CD4-positive, alpha-beta T cell (primary cell): ENCODE measurements around the gene DVL1. TPM values are rescaled to one million over a fixed set of nuclear protein-coding genes. Genes with fewer than 3 reads are reported as not detected.

Experiments used
- ATAC-seq: fragments of 200-7000 bp; cut with Tn5 transposase; one replicate; pipeline ENCODE4 v1.10.0; 2022; ENCODE audit warnings: mild to moderate bottlenecking; ENCODE audit not compliant: poor library complexity
- CTCF ChIA-PET: fragments of 350-600 bp; sonication (Branson Sonifier 250); formaldehyde crosslinking; loops from one replicate; lab custom pipeline; 2021; ENCODE audit warnings: antibody characterized with exemption, inconsistent platforms; lab: Charles Lee
- POLR2A ChIA-PET: fragments of 350-600 bp; sonication (Branson Sonifier 250); formaldehyde crosslinking; loops from one replicate; lab custom pipeline; 2021; ENCODE audit warnings: antibody characterized with exemption, inconsistent platforms; lab: Charles Lee
- DNase-seq, 14 experiments: peaks; one replicate each; pipeline ENCODE4 v3.0.0-alpha.2; 2013 to 2020; ENCODE audit warnings: mixed read lengths in 2 of 14
- H3K27ac ChIP-seq, 2 donors: one replicate each; pipeline versions ENCODE4 v1.5.1 to v1.7.0; 2013; ENCODE audit warnings: low read length in 2 of 2, low read depth in 1 of 2, mild to moderate bottlenecking in 1 of 2
- H3K27me3 ChIP-seq, 2 experiments: 1 replicate in 1 of 2; 2 replicates in 1 of 2; pipeline versions ENCODE4 v1.6.1 to v1.7.0; 2013; ENCODE audit warnings: low read length in 2 of 2, control low read depth in 1 of 2, mild to moderate bottlenecking in 1 of 2, moderate library complexity in 1 of 2; ENCODE audit not compliant: insufficient read depth in 2 of 2, control insufficient read depth in 1 of 2
- H3K36me3 ChIP-seq: one replicate; pipeline ENCODE4 v1.6.1; 2013; ENCODE audit warnings: low read length, control low read depth; ENCODE audit not compliant: insufficient read depth
- H3K4me1 ChIP-seq: one replicate; pipeline ENCODE4 v1.6.1; 2013; ENCODE audit warnings: low read length, control low read depth; ENCODE audit not compliant: insufficient read depth
- H3K4me3 ChIP-seq: one replicate; pipeline ENCODE4 v1.5.1; 2013; ENCODE audit warnings: mild to moderate bottlenecking, low read length, moderate library complexity
- H3K9me3 ChIP-seq, 2 experiments: 1 replicate in 1 of 2; 2 replicates in 1 of 2; pipeline versions ENCODE4 v1.6.1 to v1.7.0; 2013; ENCODE audit warnings: low read length in 2 of 2, mild to moderate bottlenecking in 2 of 2, control low read depth in 1 of 2, moderate library complexity in 1 of 2; ENCODE audit not compliant: control insufficient read depth in 1 of 2, insufficient read depth in 1 of 2
- H3K27ac Mint-ChIP-seq: one replicate; pipeline ENCODE4 v1.8.0; 2020; ENCODE audit warnings: mixed read lengths
- H3K27me3 Mint-ChIP-seq: one replicate; pipeline ENCODE4 v1.8.0; 2021; ENCODE audit warnings: mixed read lengths
- H3K36me3 Mint-ChIP-seq: one replicate; pipeline ENCODE4 v1.8.0; 2021; ENCODE audit warnings: low read depth, mixed read lengths
- H3K4me1 Mint-ChIP-seq: one replicate; pipeline ENCODE4 v1.8.0; 2021; ENCODE audit warnings: low read depth, mixed read lengths
- H3K4me3 Mint-ChIP-seq: one replicate; pipeline ENCODE4 v1.8.0; 2020; ENCODE audit warnings: mild to moderate bottlenecking, mixed read lengths
- H3K9me3 Mint-ChIP-seq: one replicate; pipeline ENCODE4 v1.8.0; 2020; ENCODE audit warnings: mixed read lengths
- intact Hi-C, 2 experiments: fragments of 100-400 bp; cut with DNase I in 1 of 2; cut with micrococcal nuclease in 1 of 2; formaldehyde crosslinking; loops; one replicate each; pipeline versions ENCODE4 v1.15.1 to v1.9.0; 2023 to 2025; cut with DNase I, micrococcal nuclease
- total RNA-seq, 174 experiments: library from RNA in 2 of 174; stranded (reverse) in 2 of 174; gene quantifications; one replicate each; pipeline ENCODE4 v1.2.3 and lab custom pipeline; 2021 to 2026
- TF ChIP-seq, protein P1 (sequence below): fragments of 200-600 bp; IDR thresholded peaks from one replicate; pipeline ENCODE4 v1.8.0; 2022; ENCODE audit warnings: antibody characterized with exemption, mild to moderate bottlenecking

The DVL1 gene
- total RNA-seq, 2 experiments from 2014 or later = 44.9 to 45.5 TPM

DNA sequence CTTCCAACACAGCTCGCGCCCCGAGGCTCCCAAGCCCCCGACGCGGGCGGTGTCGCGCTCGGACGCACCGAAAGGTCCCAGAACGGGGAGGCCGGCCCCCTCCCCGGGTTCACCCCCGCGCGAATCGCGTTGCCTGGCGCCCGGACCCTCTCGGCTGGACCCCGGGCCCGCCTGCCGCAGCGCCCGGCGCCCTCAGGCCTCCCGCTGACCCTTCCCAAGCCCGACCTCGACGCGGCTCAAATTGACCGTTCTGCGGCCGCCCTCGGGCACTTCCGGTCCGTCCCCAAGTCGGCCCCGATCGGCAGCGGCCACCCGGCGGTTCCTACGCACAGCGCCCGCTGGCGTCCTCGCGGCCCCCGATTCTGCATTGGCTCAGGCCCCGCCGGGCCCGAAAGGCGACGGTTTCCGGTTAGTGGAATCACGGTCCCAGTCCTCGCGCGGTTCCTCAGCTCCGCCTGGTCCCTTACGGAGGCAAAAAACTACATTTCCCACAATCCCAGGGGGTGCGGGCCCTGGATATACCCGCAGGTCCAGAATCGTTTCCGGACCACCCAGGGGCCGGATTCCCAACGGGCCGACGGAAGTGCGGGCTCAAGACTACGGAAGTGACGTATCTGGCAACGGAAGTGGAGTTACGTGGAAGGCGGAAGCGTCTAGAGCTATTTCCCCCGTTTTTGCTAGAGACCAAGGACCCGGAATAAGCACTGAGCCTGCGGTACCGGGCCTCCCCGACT, 25.9 kb upstream of the DVL1 start, which contains the start of gene AURKAIP1:
AURKAIP1 (minus strand) TSS at position 279 of the 734 bp plus-strand sequence. CDS start 451 bp downstream, outside the sequence.
- H3K4me1 Mint-ChIP-seq = peaks cover 38% of the 10 kb centered on the region
- H3K9me3 Mint-ChIP-seq = no peaks in the 10 kb centered on the region
- H3K4me3 Mint-ChIP-seq = peak within 1 kb of the TSS; percentile 99
- TF ChIP-seq, protein P1, sequence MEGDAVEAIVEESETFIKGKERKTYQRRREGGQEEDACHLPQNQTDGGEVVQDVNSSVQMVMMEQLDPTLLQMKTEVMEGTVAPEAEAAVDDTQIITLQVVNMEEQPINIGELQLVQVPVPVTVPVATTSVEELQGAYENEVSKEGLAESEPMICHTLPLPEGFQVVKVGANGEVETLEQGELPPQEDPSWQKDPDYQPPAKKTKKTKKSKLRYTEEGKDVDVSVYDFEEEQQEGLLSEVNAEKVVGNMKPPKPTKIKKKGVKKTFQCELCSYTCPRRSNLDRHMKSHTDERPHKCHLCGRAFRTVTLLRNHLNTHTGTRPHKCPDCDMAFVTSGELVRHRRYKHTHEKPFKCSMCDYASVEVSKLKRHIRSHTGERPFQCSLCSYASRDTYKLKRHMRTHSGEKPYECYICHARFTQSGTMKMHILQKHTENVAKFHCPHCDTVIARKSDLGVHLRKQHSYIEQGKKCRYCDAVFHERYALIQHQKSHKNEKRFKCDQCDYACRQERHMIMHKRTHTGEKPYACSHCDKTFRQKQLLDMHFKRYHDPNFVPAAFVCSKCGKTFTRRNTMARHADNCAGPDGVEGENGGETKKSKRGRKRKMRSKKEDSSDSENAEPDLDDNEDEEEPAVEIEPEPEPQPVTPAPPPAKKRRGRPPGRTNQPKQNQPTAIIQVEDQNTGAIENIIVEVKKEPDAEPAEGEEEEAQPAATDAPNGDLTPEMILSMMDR = no peak
- peak within 1 kb of the TSS; percentile 91 for H3K27ac Mint-ChIP-seq
- H3K36me3 Mint-ChIP-seq = peaks cover 10% of the 10 kb centered on the region
- H3K27me3 Mint-ChIP-seq = no peaks in the 10 kb centered on the region
- ChIA-PET POLR2A (interaction anchor here (0.6 to 3.3 kb wide), 26 partner anchors 10 to 789 kb away, joined by 3 to 80 read pairs (median 4); partner anchors contain the start of genes C1orf159, CCNL2, MIB2 and MRPL20), CTCF (interaction anchor here (1.2 to 1.6 kb wide), 3 partner anchors 24 to 253 kb away, joined by 4 to 11 read pairs (median 7); partner anchors contain the start of genes CCNL2 and MRPL20)
- intact Hi-C loops = loop anchor here (1.0 to 10.0 kb wide), 7 partner anchors 24 to 100 kb away; partner anchors contain the start of genes CCNL2 (in 2 of the 2), MRPL20 (in 2 of the 2), PUSL1 (in 2 of the 2) and ACAP3 (in 1 of the 2)
- ATAC-seq = peak; percentile 66
- H3K36me3 ChIP-seq = peaks cover 4% of the 10 kb centered on the region
- H3K9me3 ChIP-seq = no peaks in the 10 kb centered on the region
- H3K27me3 ChIP-seq = no peaks in the 10 kb centered on the region
- DNase-seq = peak; percentile 88 to 100 (median 93)
- H3K27ac ChIP-seq = peak within 1 kb of the TSS; percentile 87 to 89
- H3K4me3 ChIP-seq = peak within 1 kb of the TSS; percentile 84
- H3K4me1 ChIP-seq = peaks cover 54% of the 10 kb centered on the region

- H3K36me3 ChIP-seq = peaks cover 4% of the 10 kb centered on the region
- Mint-ChIP-seq H3K9me3 (no peaks in the 10 kb centered on the region), H3K4me3 (peak overlapping the region; percentile 88), H3K36me3 (peaks cover 10% of the 10 kb centered on the region), H3K27me3 (no peaks in the 10 kb centered on the region), H3K4me1 (peaks cover 40% of the 10 kb centered on the region), H3K27ac (peak overlapping the region; percentile 91)
- H3K4me1 ChIP-seq = peaks cover 54% of the 10 kb centered on the region
- no peaks in the 10 kb centered on the region for H3K27me3 ChIP-seq
- H3K9me3 ChIP-seq = no peaks in the 10 kb centered on the region
- DNase-seq (peak in 1 of 14 experiments; percentile 19), ATAC-seq (no peak)
- ChIA-PET POLR2A (interaction anchor here (0.6 to 3.3 kb wide), 19 partner anchors 11 to 789 kb away, joined by 3 to 80 read pairs (median 6); partner anchors contain the start of genes CCNL2, MIB2, MRPL20 and NADK), CTCF (interaction anchor here (1.2 to 1.6 kb wide), 3 partner anchors 25 to 252 kb away, joined by 4 to 11 read pairs (median 7); partner anchors contain the start of genes CCNL2 and MRPL20)
- TF ChIP-seq, protein P1 = no peak
- H3K27ac ChIP-seq = peak overlapping the region; percentile 87 to 89
- intact Hi-C loops = loop anchor here (2.0 to 10.0 kb wide), 4 partner anchors 24 to 100 kb away; partner anchors contain the start of genes ACAP3 (in 1 of the 2), CCNL2 (in 1 of the 2), MRPL20 (in 1 of the 2) and PUSL1 (in 1 of the 2)
- peak overlapping the region; percentile 84 for H3K4me3 ChIP-seq
Observed at GRCh38 chr1:1374589-1374928, 25.3 kb upstream of the DVL1 start.
